WTC11 (cell line): ENCODE measurements around the gene LPP. TPM values are rescaled to one million over a fixed set of nuclear protein-coding genes. Genes with fewer than 3 reads are reported as not detected.

ENCODE experiments used
- ATAC-seq: fragments of 200-7000 bp; cut with Tn5 transposase; 2 replicates; pipeline ENCODE4 v1.10.0; 2021; ENCODE audit warnings: mild to moderate bottlenecking, moderate library complexity
- CTCF ChIA-PET: fragments of 300-600 bp; sonication (Branson Sonifier 250); formaldehyde crosslinking; loops from one replicate; lab custom pipeline; 2021; ENCODE audit warnings: antibody characterized with exemption; lab: Charles Lee
- POLR2A ChIA-PET: fragments of 350-600 bp; sonication (Branson Sonifier 250); formaldehyde crosslinking; loops from one replicate; lab custom pipeline; 2021; ENCODE audit warnings: antibody characterized with exemption; lab: Charles Lee
- DNase-seq: peaks from one replicate; pipeline ENCODE4 v3.0.0; 2021; ENCODE audit warnings: low spot score
- H3K27ac Mint-ChIP-seq: 2 replicates; pipeline ENCODE4 v1.8.0; 2021; ENCODE audit warnings: mixed read lengths
- H3K27me3 Mint-ChIP-seq: 2 replicates; pipeline ENCODE4 v1.8.0; 2021; ENCODE audit warnings: low read depth, mild to moderate bottlenecking, moderate library complexity, mixed read lengths
- H3K36me3 Mint-ChIP-seq: 2 replicates; pipeline ENCODE4 v1.8.0; 2021; ENCODE audit warnings: mixed read lengths
- H3K4me1 Mint-ChIP-seq: 2 replicates; pipeline ENCODE4 v1.8.0; 2022; ENCODE audit warnings: mixed read lengths
- H3K4me3 Mint-ChIP-seq: 2 replicates; pipeline ENCODE4 v1.8.0; 2021; ENCODE audit warnings: mild to moderate bottlenecking, moderate library complexity, mixed read lengths
- H3K9me3 Mint-ChIP-seq: 2 replicates; pipeline ENCODE4 v1.8.0; 2021; ENCODE audit warnings: mixed read lengths
- ELF4 ChIP-seq: sonication (generic); formaldehyde crosslinking; IDR thresholded peaks from 2 replicates; pipeline ENCODE4 v1.8.1; 2022; ENCODE audit warnings: low read depth, mild to moderate bottlenecking, moderate library complexity, missing genetic modification reagents
- ESRRA ChIP-seq: sonication (generic); formaldehyde crosslinking; IDR thresholded peaks from 2 replicates; pipeline ENCODE4 v1.8.1; 2022; ENCODE audit warnings: mild to moderate bottlenecking, missing genetic modification reagents, borderline replicate concordance
- GABPB1 ChIP-seq: sonication (generic); formaldehyde crosslinking; IDR thresholded peaks from 2 replicates; pipeline ENCODE4 v1.8.1; 2023; ENCODE audit warnings: mild to moderate bottlenecking, missing genetic modification reagents
- MYBL2 ChIP-seq: sonication (generic); formaldehyde crosslinking; IDR thresholded peaks from 2 replicates; pipeline ENCODE4 v1.8.1; 2023; ENCODE audit warnings: mild to moderate bottlenecking, moderate library complexity, missing genetic modification reagents
- RELA ChIP-seq: sonication (generic); formaldehyde crosslinking; IDR thresholded peaks from 2 replicates; pipeline ENCODE4 v1.8.1; 2022; ENCODE audit warnings: missing genetic modification reagents, mild to moderate bottlenecking, borderline replicate concordance
- RORB ChIP-seq: fragments of 250-450 bp; sonication (Bioruptor Pico); IDR thresholded peaks from 2 replicates; pipeline ENCODE4 v1.9.0; 2021; ENCODE audit warnings: mild to moderate bottlenecking
- SMAD4 ChIP-seq: sonication (generic); formaldehyde crosslinking; IDR thresholded peaks from 2 replicates; pipeline ENCODE4 v1.8.0; 2022; ENCODE audit warnings: mild to moderate bottlenecking, missing genetic modification reagents
- ZBTB21 ChIP-seq: sonication (generic); formaldehyde crosslinking; IDR thresholded peaks from 2 replicates; pipeline ENCODE4 v1.8.1; 2023; ENCODE audit warnings: mild to moderate bottlenecking, missing genetic modification reagents, borderline replicate concordance
- ZNF138 ChIP-seq: sonication (generic); formaldehyde crosslinking; conservative IDR thresholded peaks from 2 replicates; pipeline ENCODE4 v1.8.1; 2022; ENCODE audit warnings: mild to moderate bottlenecking, moderate library complexity, missing genetic modification reagents
- ZNF232 ChIP-seq: sonication (generic); formaldehyde crosslinking; IDR thresholded peaks from 2 replicates; pipeline ENCODE4 v1.8.0; 2022; ENCODE audit warnings: mild to moderate bottlenecking, missing genetic modification reagents
- ZNF396 ChIP-seq: fragments of 250-450 bp; sonication (Bioruptor Pico); IDR thresholded peaks from 2 replicates; pipeline ENCODE4 v1.8.0; 2021; ENCODE audit warnings: mild to moderate bottlenecking, moderate library complexity, borderline replicate concordance
- ZNF423 ChIP-seq: fragments of 250-450 bp; sonication (Bioruptor Pico); IDR thresholded peaks from 2 replicates; pipeline ENCODE4 v2.1.2; 2022; ENCODE audit warnings: mild to moderate bottlenecking, moderate library complexity
- ZNF671 ChIP-seq: fragments of 250-450 bp; sonication (Bioruptor Pico); IDR thresholded peaks from 2 replicates; pipeline ENCODE4 v1.8.0; 2021; ENCODE audit warnings: mild to moderate bottlenecking
- total RNA-seq: library from RNA; stranded (reverse); gene quantifications from 3 replicates; pipeline ENCODE4 v1.2.3, GENCODE V29; 2021
- TF ChIP-seq, protein P1 (sequence below): sonication (generic); formaldehyde crosslinking; IDR thresholded peaks from 2 replicates; pipeline ENCODE4 v1.8.1; 2022; ENCODE audit warnings: mild to moderate bottlenecking, moderate library complexity, missing genetic modification reagents
- TF ChIP-seq, protein P2 (sequence below): sonication (generic); formaldehyde crosslinking; IDR thresholded peaks from 2 replicates; pipeline ENCODE4 v1.8.1; 2023; ENCODE audit warnings: mild to moderate bottlenecking, missing genetic modification reagents
- TF ChIP-seq, protein P3 (sequence below): fragments of 250-450 bp; sonication (Bioruptor Pico); IDR thresholded peaks from 2 replicates; pipeline ENCODE4 v1.8.0; 2021; ENCODE audit warnings: mild to moderate bottlenecking
- TF ChIP-seq, protein P4 (sequence below): sonication (generic); formaldehyde crosslinking; conservative IDR thresholded peaks from 2 replicates; pipeline ENCODE4 v1.8.1; 2022; ENCODE audit warnings: mild to moderate bottlenecking, missing genetic modification reagents
- TF ChIP-seq, protein P5 (sequence below): fragments of 250-450 bp; sonication (Bioruptor Pico); IDR thresholded peaks from 2 replicates; pipeline ENCODE4 v1.9.0; 2021; ENCODE audit warnings: mild to moderate bottlenecking, borderline replicate concordance

Gene LPP
- total RNA-seq, 1 experiment from 2014 or later: 49.6 TPM

DNA sequence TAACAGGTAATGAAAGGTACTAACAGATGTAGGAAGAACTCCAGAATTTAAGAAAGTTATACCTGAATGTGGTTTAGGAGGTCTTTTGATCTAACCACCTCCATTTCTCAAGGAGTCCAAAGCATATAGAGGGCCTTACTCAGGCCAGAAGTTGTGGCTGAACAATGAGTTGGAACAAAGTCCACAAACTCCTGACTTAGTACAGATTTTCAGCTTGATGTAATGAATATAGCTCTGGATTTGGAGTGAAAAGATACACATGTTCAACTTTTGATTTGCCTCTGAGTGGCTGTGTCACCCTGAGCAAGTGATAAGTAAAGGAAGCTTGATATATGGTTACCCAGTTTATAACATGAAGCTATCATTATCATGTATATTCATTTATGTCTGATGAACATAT, 390.1 kb downstream of the LPP start:
- no peaks in the 10 kb centered on the region for H3K27me3 Mint-ChIP-seq
- no peak overlapping the region for H3K4me3 Mint-ChIP-seq
- POLR2A ChIA-PET: no interaction called here
- DNase-seq (no peak), ATAC-seq (no peak)
- H3K4me1 Mint-ChIP-seq: peaks cover 4% of the 10 kb centered on the region; the same call in 1 of the 2 replicates
- TF ChIP-seq ZNF138 (CRISPR knock-in tag) (no peak), ZBTB21 (no peak), ZNF232 (no peak), ZNF423 (CRISPR knock-in tag) (no peak), GABPB1 (CRISPR knock-in tag) (no peak), ZNF396 (CRISPR knock-in tag) (no peak), MYBL2 (CRISPR knock-in tag) (no peak), ELF4 (no peak), RORB (CRISPR knock-in tag) (no peak), ESRRA (CRISPR knock-in tag) (no peak), ZNF671 (CRISPR knock-in tag) (no peak), SMAD4 (no peak)
- TF ChIP-seq, protein P1, sequence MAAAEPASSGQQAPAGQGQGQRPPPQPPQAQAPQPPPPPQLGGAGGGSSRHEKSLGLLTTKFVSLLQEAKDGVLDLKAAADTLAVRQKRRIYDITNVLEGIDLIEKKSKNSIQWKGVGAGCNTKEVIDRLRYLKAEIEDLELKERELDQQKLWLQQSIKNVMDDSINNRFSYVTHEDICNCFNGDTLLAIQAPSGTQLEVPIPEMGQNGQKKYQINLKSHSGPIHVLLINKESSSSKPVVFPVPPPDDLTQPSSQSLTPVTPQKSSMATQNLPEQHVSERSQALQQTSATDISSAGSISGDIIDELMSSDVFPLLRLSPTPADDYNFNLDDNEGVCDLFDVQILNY (CRISPR knock-in tag): no peak
- TF ChIP-seq, protein P2, sequence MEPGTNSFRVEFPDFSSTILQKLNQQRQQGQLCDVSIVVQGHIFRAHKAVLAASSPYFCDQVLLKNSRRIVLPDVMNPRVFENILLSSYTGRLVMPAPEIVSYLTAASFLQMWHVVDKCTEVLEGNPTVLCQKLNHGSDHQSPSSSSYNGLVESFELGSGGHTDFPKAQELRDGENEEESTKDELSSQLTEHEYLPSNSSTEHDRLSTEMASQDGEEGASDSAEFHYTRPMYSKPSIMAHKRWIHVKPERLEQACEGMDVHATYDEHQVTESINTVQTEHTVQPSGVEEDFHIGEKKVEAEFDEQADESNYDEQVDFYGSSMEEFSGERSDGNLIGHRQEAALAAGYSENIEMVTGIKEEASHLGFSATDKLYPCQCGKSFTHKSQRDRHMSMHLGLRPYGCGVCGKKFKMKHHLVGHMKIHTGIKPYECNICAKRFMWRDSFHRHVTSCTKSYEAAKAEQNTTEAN: no peak
- TF ChIP-seq, protein P3, sequence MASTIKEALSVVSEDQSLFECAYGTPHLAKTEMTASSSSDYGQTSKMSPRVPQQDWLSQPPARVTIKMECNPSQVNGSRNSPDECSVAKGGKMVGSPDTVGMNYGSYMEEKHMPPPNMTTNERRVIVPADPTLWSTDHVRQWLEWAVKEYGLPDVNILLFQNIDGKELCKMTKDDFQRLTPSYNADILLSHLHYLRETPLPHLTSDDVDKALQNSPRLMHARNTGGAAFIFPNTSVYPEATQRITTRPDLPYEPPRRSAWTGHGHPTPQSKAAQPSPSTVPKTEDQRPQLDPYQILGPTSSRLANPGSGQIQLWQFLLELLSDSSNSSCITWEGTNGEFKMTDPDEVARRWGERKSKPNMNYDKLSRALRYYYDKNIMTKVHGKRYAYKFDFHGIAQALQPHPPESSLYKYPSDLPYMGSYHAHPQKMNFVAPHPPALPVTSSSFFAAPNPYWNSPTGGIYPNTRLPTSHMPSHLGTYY: no peak
- no peaks in the 10 kb centered on the region for H3K9me3 Mint-ChIP-seq
- CTCF ChIA-PET: no interaction called here
- no peaks in the 10 kb centered on the region for H3K36me3 Mint-ChIP-seq
- H3K27ac Mint-ChIP-seq: no peak overlapping the region

DNA sequence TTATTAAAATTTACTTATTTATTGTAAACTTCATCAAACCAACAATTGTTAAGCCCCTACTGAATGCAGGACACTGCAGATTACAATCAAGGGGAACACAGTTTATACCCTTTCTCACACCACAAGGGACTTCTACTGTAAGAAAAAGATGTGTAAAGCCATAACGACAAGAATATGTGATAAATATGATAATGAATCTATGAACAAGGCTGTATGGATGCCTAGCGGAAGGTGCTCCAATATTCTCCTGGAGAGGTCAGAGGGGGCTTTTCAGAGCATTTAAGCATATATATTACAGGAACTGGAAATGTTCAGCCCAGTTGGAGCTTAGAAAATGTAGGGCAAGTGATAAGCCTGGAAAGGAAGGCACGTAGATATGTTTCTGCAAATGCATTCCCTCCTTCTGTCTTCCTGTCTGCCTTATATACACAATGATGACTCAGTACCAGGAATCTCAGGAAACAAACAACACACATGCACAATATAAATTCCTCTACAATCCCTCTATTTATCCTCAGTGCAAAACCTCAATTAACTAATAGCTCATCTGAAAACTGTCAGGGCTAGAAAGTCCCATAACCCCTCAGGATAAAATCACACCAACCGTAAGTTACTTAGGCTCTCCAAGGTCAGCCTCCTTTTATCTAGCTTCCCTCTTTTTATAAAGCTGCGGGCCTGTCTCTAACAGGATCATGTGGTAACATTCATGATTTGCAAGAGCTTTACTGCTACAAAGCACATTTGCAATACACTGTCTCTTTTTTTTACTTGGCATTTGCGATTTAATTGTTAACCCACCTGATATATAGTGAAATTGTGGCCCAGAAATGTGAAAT, 393.1 kb downstream of the LPP start:
- Mint-ChIP-seq H3K36me3 (no peaks in the 10 kb centered on the region), H3K9me3 (no peaks in the 10 kb centered on the region), H3K27me3 (no peaks in the 10 kb centered on the region), H3K4me3 (no peak overlapping the region), H3K4me1 (peaks cover 4% of the 10 kb centered on the region; the same call in 1 of the 2 replicates), H3K27ac (no peak overlapping the region)
- CTCF ChIA-PET: no interaction called here
- POLR2A ChIA-PET: no interaction called here
- no peak for TF ChIP-seq RELA (CRISPR knock-in tag)
- TF ChIP-seq, protein P4, sequence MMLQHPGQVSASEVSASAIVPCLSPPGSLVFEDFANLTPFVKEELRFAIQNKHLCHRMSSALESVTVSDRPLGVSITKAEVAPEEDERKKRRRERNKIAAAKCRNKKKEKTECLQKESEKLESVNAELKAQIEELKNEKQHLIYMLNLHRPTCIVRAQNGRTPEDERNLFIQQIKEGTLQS (CRISPR knock-in tag): no peak
- TF ChIP-seq, protein P5, sequence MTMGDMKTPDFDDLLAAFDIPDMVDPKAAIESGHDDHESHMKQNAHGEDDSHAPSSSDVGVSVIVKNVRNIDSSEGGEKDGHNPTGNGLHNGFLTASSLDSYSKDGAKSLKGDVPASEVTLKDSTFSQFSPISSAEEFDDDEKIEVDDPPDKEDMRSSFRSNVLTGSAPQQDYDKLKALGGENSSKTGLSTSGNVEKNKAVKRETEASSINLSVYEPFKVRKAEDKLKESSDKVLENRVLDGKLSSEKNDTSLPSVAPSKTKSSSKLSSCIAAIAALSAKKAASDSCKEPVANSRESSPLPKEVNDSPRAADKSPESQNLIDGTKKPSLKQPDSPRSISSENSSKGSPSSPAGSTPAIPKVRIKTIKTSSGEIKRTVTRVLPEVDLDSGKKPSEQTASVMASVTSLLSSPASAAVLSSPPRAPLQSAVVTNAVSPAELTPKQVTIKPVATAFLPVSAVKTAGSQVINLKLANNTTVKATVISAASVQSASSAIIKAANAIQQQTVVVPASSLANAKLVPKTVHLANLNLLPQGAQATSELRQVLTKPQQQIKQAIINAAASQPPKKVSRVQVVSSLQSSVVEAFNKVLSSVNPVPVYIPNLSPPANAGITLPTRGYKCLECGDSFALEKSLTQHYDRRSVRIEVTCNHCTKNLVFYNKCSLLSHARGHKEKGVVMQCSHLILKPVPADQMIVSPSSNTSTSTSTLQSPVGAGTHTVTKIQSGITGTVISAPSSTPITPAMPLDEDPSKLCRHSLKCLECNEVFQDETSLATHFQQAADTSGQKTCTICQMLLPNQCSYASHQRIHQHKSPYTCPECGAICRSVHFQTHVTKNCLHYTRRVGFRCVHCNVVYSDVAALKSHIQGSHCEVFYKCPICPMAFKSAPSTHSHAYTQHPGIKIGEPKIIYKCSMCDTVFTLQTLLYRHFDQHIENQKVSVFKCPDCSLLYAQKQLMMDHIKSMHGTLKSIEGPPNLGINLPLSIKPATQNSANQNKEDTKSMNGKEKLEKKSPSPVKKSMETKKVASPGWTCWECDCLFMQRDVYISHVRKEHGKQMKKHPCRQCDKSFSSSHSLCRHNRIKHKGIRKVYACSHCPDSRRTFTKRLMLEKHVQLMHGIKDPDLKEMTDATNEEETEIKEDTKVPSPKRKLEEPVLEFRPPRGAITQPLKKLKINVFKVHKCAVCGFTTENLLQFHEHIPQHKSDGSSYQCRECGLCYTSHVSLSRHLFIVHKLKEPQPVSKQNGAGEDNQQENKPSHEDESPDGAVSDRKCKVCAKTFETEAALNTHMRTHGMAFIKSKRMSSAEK (CRISPR knock-in tag): no peak
- ATAC-seq (no peak), DNase-seq (no peak)
